ENCODE results near the gene STT3A. TPM values are rescaled to one million over a fixed set of nuclear protein-coding genes. Genes with fewer than 3 reads are reported as not detected.

Gene STT3A
- total RNA-seq, 1 donor from 2014 or later, result 232 TPM

GRCh38 chr11:125600663-125601062 is 8.0 kb downstream of the STT3A start:
- no peak overlapping the region for H3K4me3 Mint-ChIP-seq (ENCODE audit: unreplicated experiment)
- peaks cover 54% of the 10 kb centered on the region for H3K36me3 ChIP-seq (ENCODE audit: insufficient read depth, low read length)
- no peak overlapping the region for H3K4me2 ChIP-seq (ENCODE audit: low read length)
- H3K79me2 ChIP-seq (ENCODE audit: insufficient read depth, low read length), result peaks cover 41% of the 10 kb centered on the region
- H3K27ac Mint-ChIP-seq (ENCODE audit: unreplicated experiment), result peak overlapping the region; percentile 41
- no peaks in the 10 kb centered on the region for H3K9me3 Mint-ChIP-seq (ENCODE audit: unreplicated experiment)
- H3K36me3 Mint-ChIP-seq (ENCODE audit: low read depth, unreplicated experiment), result peaks cover 4% of the 10 kb centered on the region
- no peak overlapping the region for H2AFZ ChIP-seq (ENCODE audit: low read depth, low read length)
- peaks cover 3% of the 10 kb centered on the region for H3K4me1 Mint-ChIP-seq (ENCODE audit: low read depth, unreplicated experiment)
- H3K27me3 Mint-ChIP-seq (ENCODE audit: low read depth, unreplicated experiment), result no peaks in the 10 kb centered on the region
- no peaks in the 10 kb centered on the region for H3K4me1 ChIP-seq (ENCODE audit: insufficient read depth, low read length)
- no peak overlapping the region for H3K9ac ChIP-seq (ENCODE audit: low read length)
- no peak overlapping the region for H3K4me3 ChIP-seq (ENCODE audit: insufficient read depth, low read depth, low read length)
- no peaks in the 10 kb centered on the region for H3K9me3 ChIP-seq (ENCODE audit: insufficient read depth, low read depth, low read length)
- DNase-seq (ENCODE audit: low read depth) (no peak), FAIRE-seq (no peak)
- peaks cover 50% of the 10 kb centered on the region for H4K20me1 ChIP-seq (ENCODE audit: insufficient read depth, low read length)
- no peaks in the 10 kb centered on the region for H3K27me3 ChIP-seq (ENCODE audit: insufficient read depth, low read length)
- no peak overlapping the region for H3K27ac ChIP-seq (ENCODE audit: low read depth, low read length)
- TF ChIP-seq CTCF (IDR thresholded peaks at IDR 0.05; ENCODE audit: insufficient read depth, low read depth, low read length), result no peak
- no peak for TF ChIP-seq EZH2 (IDR thresholded peaks at IDR 0.05; ENCODE audit: insufficient read depth, low read length)

- Histone ChIP-seq H3K9ac (ENCODE audit: low read length) (peak overlapping the region; percentile 28), H3K4me3 (ENCODE audit: insufficient read depth, low read depth, low read length) (no peak overlapping the region), H3K9me3 (ENCODE audit: insufficient read depth, low read depth, low read length) (no peaks in the 10 kb centered on the region), H3K36me3 (ENCODE audit: insufficient read depth, low read length) (peaks cover 69% of the 10 kb centered on the region), H3K4me2 (ENCODE audit: low read length) (peak overlapping the region; percentile 31), H2AFZ (ENCODE audit: low read depth, low read length) (no peak overlapping the region), H4K20me1 (ENCODE audit: insufficient read depth, low read length) (peaks cover 50% of the 10 kb centered on the region), H3K27ac (ENCODE audit: low read depth, low read length) (peak overlapping the region; percentile 56), H3K4me1 (ENCODE audit: insufficient read depth, low read length) (no peaks in the 10 kb centered on the region), H3K27me3 (ENCODE audit: insufficient read depth, low read length) (no peaks in the 10 kb centered on the region), H3K79me2 (ENCODE audit: insufficient read depth, low read length) (peaks cover 19% of the 10 kb centered on the region)
- Mint-ChIP-seq H3K36me3 (ENCODE audit: low read depth, unreplicated experiment) (peaks cover 6% of the 10 kb centered on the region), H3K9me3 (ENCODE audit: unreplicated experiment) (no peaks in the 10 kb centered on the region), H3K4me1 (ENCODE audit: low read depth, unreplicated experiment) (no peaks in the 10 kb centered on the region), H3K27me3 (ENCODE audit: low read depth, unreplicated experiment) (no peaks in the 10 kb centered on the region), H3K27ac (ENCODE audit: unreplicated experiment) (no peak overlapping the region), H3K4me3 (ENCODE audit: unreplicated experiment) (no peak overlapping the region)
- DNase-seq (ENCODE audit: low read depth), result peak; percentile 17
- no peak for FAIRE-seq
- TF ChIP-seq CTCF (IDR thresholded peaks at IDR 0.05; ENCODE audit: insufficient read depth, low read depth, low read length) (no peak), EZH2 (IDR thresholded peaks at IDR 0.05; ENCODE audit: insufficient read depth, low read length) (no peak)
These were observed 10.6 kb downstream of the STT3A start for GRCh38 chr11:125603207-125603606.

GRCh38 chr11:125605417-125605816 is 12.8 kb downstream of the STT3A start:
- Histone ChIP-seq H3K27me3 (ENCODE audit: insufficient read depth, low read length) (no peaks in the 10 kb centered on the region), H3K4me3 (ENCODE audit: insufficient read depth, low read depth, low read length) (no peak overlapping the region), H4K20me1 (ENCODE audit: insufficient read depth, low read length) (peaks cover 50% of the 10 kb centered on the region), H3K36me3 (ENCODE audit: insufficient read depth, low read length) (peaks cover 74% of the 10 kb centered on the region), H3K9me3 (ENCODE audit: insufficient read depth, low read depth, low read length) (no peaks in the 10 kb centered on the region), H3K27ac (ENCODE audit: low read depth, low read length) (no peak overlapping the region), H3K79me2 (ENCODE audit: insufficient read depth, low read length) (peaks cover 14% of the 10 kb centered on the region), H3K9ac (ENCODE audit: low read length) (no peak overlapping the region), H2AFZ (ENCODE audit: low read depth, low read length) (no peak overlapping the region), H3K4me1 (ENCODE audit: insufficient read depth, low read length) (no peaks in the 10 kb centered on the region), H3K4me2 (ENCODE audit: low read length) (no peak overlapping the region)
- FAIRE-seq (no peak), DNase-seq (ENCODE audit: low read depth) (no peak)
- H3K4me1 Mint-ChIP-seq (ENCODE audit: low read depth, unreplicated experiment), result no peaks in the 10 kb centered on the region
- H3K9me3 Mint-ChIP-seq (ENCODE audit: unreplicated experiment), result no peaks in the 10 kb centered on the region
- H3K27ac Mint-ChIP-seq (ENCODE audit: unreplicated experiment), result no peak overlapping the region
- no peaks in the 10 kb centered on the region for H3K27me3 Mint-ChIP-seq (ENCODE audit: low read depth, unreplicated experiment)
- TF ChIP-seq CTCF (IDR thresholded peaks at IDR 0.05; ENCODE audit: insufficient read depth, low read depth, low read length) (no peak), EZH2 (IDR thresholded peaks at IDR 0.05; ENCODE audit: insufficient read depth, low read length) (no peak)
- H3K4me3 Mint-ChIP-seq (ENCODE audit: unreplicated experiment), result no peak overlapping the region
- peaks cover 6% of the 10 kb centered on the region for H3K36me3 Mint-ChIP-seq (ENCODE audit: low read depth, unreplicated experiment)

Data from astrocyte (in vitro differentiated cells and primary cell).